GM18507 (cell line): Measurements from ENCODE around the gene PKLR.
"Not testable (repeated sequence)": the region's sequence is repeated elsewhere in the genome, so short reads cannot be mapped to it uniquely, and the experiment has no call there.

ENCODE experiments used
- DNase-seq: peaks from one replicate; pipeline ENCODE4 v3.0.0; 2011; ENCODE audit warnings: low read depth; ENCODE audit not compliant: insufficient read length; ENCODE audit errors: extremely low spot score
- FAIRE-seq: peaks from 2 replicates; lab custom pipeline; 2011; peaks lifted over from hg19 to GRCh38; lab: Jason Lieb, UNC

Gene PKLR

DNA sequence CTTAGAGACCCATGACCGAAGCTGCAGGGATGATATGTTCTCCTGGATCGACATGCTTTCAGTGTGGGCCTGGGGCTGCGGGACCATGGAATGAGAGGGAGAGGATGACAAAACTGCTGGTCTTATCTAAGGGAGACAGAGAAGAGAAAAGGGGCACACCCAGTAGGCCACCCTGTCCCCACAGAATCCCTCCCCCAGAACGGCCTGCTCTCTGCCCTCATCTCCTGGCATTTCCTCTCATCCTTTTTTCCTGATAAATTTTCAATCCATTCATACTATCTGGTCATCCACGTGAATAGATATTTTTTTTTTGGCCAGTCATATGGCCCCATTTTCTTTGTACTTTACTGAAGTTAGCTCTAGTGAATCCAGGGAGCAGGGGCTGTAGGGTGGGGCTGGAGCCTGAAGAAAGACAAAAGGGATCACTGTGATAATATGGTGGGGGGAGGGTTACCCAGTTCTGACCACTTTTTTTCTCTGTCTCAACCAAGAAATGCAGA lies at the start of gene PKLR:
Gene PKLR (minus strand): TSS at position 97 of the 500 bp plus-strand sequence. CDS start 43 bp downstream, at position 54.
- DNase-seq (no peak), FAIRE-seq (no peak)

DNA sequence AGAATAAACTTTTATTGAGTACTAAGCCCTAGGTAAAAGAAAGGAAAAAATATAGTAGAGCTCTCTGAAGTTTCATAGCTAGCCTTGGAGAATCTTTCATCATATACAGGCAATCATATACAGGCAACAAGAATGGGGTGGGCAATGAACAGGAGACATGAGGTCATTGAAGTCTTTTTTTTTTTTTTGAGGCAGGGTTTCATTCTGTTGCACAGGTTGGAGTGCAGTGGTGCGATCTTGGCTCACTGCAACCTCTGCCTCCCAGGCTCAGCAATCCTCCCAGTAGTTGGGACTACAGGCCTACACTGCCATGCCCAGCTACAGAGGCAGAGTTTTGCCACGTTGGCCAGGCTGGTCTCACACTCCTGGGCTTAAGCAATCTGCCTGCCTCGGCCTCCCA lies 41.6 kb upstream of the PKLR start:
- DNase-seq (no peak), FAIRE-seq (no peak)

DNA sequence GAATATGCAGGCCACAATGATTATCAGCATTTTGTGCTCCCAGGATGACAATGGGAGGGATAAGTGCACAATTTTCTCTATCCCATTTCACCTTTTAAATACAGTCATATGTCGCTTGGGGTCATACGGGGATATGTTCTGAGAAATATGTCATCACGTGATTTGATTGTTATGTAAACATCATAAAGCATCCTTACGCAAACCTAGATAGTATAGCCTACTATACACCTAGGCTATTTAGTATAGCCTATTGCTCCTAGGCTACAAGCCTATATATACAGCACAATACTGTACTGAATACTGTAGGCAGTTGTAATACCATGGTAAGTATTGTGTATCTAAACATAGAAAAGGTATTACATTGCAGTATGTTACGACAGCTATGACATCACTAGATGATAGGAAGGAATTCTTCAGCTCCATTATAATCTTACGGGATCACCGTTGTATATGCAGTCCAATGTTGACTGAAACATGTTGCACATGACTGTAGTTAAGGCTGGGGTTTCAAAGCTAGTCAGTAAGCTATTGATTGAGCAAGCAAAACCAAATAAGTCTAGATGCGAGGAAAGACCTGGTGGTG lies 38.4 kb upstream of the PKLR start:
- DNase-seq = no peak
- FAIRE-seq = no peak

DNA sequence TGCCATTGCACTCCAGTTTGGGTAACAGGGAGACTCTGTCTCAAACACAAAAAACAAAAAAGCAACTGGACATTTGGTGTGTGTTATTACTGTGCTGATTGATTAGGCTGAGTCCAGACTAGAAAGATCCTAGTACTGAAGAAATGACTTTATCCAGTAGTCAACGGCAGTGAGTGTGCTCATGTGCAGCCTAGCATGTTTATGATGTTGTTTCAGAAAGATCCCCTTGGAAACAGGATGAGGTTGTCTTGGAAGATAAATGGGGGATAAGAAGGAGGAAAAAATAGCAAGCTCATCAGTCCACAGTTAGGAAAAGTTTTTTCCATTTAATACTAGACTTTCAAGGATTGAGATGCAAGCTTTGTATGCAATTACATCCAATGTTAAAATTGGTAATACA lies 33.7 kb upstream of the PKLR start:
- no peak for FAIRE-seq
- DNase-seq = no peak

DNA sequence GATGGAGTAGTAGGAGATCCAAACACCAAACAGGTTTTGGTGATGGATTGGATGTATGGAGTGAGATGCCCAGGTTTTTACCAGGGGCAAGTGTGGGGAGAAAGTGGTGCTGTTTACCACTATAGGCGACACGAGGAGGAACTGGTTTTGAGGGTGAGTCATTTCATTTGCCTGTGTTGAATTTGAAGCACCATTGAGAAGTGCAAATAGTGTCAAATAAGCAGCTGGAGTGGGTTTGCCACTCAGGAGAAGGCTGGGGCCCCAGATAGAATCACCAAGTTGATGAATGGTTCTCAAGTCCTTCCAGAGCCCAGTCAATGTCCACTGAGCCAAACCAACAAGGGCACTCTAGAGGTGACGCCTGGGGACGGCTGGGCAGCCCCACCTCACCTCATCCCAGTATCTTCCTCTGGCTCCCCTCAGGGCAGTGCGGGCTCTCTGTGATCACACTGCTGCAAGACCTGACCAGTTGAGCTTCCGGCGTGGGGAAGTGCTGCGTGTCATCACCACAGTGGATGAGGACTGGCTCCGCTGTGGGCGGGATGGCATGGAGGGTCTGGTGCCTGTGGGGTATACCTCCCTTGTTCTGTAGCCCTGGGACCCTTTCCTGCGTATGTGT lies 28.9 kb upstream of the PKLR start:
- DNase-seq = no peak
- no peak for FAIRE-seq

DNA sequence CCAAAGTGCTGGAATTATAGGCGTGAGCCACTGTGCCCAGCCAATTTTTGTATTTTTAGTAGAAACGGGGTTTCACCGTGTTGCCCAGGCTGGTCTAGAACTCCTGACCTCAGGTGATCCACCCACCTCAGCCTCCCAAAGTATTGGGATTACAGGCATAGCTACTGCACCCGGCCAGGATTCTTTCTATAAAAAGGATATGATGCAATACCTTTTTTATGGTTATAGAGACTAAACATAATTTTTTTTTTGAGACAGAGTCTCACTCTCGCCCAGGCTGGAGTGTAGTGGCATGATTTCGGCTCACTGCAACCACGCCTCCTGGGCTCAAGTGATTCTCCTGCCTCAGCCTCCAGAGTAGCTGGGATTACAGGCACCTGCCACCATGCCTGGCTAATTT lies 27.6 kb upstream of the PKLR start:
- DNase-seq, FAIRE-seq: not testable (repeated sequence)

DNA sequence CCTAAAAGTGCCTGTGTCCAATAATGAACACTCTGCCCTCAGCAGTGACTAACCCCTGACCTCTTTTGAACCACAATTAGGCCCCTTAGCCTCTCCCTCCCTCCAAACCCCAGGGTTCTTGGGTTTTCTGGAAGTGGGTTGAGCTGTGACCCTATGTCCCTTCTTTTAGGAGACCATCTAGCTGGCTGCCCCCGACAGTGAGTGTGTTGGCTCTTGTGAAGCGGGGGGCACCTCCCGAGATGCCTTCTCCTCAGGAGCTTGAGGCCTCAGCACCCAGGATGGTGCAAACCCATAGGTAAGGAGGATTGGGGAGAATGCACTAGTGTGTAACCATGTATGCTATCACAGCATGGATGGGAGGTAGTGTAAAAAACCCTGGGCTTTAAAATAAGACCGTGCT lies 26.7 kb upstream of the PKLR start:
- no peak for DNase-seq
- no peak for FAIRE-seq

DNA sequence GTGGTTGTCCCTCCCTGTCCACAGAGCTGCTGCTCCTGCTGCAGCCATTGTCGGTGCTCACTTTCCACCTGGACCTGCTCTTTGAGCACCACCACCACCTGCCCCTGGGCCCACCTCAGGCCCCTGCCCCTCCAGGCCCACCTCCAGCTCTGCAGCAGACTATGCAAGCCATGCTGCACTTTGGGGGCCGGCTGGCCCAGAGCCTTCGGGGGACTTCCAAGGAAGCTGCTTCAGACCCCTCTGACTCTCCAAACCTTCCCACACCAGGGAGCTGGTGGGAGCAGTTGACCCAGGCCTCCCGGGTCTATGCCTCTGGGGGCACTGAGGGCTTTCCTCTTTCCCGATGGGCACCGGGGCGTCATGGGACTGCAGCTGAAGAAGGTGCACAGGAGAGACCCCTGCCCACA lies 25.4 kb upstream of the PKLR start:
- no peak for DNase-seq
- no peak for FAIRE-seq

DNA sequence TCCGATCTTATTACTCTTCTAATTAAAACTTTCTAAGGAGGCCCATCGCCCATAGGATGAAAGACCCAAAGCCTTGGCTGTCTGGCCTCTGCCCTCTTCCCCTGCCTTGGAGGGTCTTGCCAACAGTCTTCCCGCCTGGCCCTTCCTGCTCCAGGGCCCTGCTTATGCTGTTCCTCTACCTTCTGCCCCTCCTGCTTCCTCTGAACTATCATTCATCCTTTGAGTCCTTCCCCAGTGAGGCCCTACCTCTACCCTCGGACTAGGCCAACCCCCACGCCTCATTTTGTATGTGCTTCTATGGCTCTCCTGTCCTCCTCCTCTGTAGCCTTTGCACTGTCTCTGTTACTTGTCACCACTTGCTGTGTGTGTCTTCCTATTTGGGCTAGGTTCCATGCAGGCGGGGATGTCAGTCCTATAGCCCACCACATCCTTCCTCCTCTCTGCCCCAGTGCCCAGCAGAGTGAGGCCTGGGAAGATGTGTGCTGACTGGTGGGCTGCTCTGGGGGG lies 24.8 kb upstream of the PKLR start:
- FAIRE-seq = no peak

DNA sequence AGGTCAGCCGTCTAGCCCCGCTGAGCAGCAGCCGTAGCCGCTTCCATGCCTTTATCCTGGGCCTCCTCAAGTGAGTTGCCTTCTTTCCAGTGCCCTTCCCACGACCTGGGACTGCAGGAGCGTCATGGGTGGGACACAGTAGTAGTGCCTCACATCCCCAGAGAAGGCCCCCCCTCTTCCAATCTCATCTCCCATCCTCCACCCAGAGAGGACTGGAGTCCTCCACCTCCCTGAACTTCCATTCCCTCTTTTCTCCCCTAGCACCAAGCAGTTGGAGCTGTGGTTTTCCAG lies 24.3 kb upstream of the PKLR start:
- FAIRE-seq (no peak), DNase-seq (no peak)

More for the DNA sequence above, 24.8 kb upstream of the PKLR start:
- DNase-seq = no peak

DNA sequence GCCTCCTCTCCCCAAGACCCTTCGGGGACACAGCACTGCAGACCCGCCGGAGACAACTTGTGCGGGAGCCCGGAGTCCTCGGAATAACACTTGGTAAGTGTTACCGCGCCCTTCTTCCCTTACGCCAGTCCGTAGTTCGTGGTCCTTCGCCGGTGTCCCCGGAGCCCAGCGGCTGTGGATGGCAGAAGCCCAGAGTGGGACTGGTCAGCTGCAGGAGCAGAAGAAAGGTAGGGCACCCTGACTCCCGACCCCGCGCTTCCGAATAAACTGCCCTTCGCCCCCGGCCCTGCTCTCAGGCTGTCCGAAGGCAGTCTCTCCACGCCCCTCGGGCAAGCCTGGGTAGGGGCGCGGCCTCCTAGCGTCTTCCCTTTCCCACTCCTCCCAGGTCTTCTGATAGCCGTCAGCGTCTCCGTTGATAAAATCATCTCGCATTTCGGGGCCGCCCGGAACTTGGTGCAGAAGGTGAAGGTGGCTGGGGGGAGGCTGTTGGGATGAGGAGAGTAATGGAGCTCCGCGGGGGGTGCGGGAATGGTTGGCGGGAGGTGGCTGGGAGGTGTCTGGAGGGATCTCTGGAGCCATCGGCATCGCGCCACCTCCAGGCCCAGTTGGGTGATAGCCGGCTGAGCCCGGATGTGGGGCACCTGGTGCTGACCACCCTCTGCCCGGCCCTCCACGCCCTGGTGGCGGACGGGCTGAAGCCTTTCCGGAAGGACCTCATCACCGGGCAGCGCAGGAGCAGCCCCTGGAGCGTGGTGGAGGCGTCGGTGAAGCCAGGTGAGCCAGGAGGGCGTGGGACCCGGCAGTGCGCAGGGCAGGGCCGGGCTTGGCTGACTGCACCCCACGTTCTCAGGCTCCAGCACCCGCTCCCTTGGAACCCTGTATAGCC lies 23.7 kb upstream of the PKLR start:
- FAIRE-seq (no peak), DNase-seq (no peak)

DNA sequence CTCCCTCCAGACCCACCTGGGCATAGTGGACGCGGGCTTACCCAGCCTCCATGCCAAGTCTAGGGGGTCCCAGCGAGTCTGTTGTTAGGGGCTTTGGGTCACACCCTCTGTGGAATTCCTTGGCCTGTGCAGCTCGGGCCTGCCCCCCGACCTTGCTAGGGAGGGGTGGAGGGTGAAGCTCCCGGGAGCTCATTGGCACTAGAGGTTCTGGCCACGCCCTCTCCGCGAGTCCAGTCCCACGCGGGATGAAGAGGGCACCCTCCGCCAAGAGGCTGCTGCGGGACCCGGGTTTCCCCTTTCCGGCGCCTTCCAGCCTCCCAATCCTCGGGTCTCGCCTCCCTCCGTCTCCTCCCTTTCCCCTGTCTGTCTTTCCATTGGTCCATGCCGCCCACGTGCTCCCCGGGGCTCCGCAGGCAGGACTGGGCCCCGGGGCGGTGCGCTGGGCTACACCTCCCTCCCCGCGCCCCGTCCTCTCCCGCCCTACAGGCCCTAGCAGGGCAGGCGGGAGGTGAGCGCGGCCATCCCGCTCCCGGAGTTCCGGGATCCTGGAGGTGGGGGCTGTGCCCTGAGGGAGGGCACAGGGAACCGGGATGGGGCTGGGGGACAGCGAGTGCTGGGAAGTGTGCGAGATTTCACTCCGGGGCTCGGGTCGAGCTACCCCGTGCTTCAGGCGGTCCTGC lies 22.9 kb upstream of the PKLR start:
- FAIRE-seq (peak; percentile 97), DNase-seq (peak; percentile 92)

DNA sequence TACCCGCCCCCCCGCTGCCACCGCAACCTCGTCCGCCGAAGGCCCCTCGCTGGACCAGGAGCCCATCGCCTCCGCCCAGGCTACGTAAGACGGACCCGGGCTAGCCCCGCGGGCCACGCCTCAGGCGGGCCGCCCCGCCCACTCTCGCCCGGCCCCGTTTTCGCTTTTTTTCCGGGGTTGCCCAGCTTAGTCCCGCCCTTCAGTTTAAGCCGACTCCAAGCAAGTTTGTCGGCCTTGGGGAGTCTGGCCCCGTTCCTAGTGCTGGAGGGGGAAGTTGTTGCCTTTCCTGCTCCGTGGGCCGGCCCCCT lies 22.4 kb upstream of the PKLR start:
- FAIRE-seq = no peak
- DNase-seq = peak; percentile 71

DNA sequence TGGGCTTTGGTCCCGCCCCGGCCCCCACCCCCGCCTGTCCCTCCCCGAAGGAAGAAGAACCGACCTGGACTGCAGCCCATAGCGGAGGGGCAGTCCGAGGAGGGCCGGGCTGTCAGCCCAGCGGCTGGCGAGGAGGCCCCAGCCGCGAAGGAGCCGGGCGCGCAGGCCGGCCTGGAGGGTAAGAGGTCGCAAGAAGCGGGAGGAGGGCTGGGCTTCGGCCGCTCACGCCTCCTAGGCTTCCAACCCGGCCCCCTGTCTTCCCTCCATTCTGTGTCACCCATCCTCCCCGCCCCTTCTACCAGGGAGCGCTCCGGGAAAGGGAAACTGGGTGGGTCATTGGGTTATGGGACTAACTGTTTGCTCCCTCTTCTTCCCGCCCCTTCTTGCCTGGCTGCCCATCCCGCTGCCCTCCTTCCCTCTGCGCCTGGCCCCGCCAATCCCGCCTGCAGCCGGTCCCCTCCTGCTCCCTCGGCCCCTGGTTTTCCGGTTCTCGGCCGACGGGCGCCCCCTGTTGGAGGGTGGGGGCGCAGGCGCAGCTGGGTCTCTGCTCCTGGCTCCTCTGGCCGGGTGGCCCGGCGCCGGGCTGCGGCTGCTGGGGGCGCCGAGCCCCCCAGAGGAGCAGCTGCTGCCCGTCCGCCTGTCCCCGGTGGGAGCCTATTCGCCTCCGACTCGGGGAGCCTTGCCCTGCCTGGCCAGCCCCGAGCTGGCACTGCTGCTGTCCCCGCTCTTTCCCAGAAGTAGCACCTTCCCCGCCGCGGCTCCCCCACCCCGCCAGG lies 21.9 kb upstream of the PKLR start:
- DNase-seq = peak; percentile 68
- FAIRE-seq = peak; percentile 72

DNA sequence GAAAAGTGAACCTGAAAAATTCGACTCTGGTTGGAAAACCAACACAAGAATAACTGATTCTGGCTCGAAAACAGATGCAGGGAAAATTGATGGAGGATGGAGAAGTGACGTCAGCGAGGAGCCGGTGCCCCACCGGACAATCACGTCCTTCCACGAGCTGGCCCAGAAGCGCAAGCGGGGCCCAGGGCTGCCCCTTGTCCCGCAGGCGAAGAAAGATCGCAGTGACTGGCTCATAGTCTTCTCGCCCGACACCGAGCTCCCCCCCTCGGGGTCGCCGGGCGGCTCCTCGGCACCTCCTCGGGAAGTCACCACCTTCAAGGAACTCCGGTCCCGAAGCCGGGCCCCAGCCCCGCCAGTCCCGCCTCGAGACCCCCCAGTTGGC lies 21.3 kb upstream of the PKLR start:
- FAIRE-seq (no peak), DNase-seq (no peak)

DNA sequence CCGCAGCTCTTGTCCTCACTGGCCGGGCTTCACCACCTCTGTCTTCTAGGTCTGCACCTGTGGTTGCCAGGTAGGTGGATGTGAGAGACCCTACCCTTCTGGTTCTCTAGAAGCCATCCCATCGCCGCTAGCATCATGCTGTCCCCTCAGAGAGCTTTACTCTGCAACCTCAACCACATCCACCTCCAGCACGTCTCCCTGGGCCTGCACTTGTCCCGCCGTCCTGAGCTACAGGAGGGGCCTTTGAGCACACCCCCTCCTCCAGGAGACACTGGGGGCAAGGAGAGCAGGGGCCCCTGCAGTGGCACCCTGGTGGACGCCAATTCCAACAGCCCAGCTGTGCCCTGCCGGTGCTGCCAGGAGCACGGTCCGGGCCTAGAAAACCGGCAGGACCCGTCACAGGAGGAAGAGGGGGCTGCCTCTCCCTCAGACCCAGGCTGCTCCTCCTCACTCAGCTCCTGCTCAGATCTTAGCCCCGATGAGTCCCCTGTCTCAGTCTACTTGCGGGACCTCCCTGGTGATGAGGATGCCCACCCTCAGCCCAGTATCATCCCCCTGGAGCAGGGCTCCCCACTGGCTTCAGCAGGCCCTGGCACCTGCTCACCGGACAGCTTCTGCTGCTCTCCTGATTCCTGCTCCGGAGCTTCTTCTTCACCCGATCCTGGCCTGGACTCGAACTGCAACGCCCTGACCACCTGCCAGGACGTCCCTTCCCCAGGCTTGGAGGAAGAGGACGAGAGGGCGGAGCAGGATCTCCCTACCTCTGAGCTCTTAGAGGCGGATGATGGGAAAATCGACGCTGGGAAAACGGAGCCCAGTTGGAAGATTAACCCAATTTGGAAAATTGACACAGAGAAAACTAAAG lies 20.6 kb upstream of the PKLR start:
- DNase-seq (no peak), FAIRE-seq (no peak)

DNA sequence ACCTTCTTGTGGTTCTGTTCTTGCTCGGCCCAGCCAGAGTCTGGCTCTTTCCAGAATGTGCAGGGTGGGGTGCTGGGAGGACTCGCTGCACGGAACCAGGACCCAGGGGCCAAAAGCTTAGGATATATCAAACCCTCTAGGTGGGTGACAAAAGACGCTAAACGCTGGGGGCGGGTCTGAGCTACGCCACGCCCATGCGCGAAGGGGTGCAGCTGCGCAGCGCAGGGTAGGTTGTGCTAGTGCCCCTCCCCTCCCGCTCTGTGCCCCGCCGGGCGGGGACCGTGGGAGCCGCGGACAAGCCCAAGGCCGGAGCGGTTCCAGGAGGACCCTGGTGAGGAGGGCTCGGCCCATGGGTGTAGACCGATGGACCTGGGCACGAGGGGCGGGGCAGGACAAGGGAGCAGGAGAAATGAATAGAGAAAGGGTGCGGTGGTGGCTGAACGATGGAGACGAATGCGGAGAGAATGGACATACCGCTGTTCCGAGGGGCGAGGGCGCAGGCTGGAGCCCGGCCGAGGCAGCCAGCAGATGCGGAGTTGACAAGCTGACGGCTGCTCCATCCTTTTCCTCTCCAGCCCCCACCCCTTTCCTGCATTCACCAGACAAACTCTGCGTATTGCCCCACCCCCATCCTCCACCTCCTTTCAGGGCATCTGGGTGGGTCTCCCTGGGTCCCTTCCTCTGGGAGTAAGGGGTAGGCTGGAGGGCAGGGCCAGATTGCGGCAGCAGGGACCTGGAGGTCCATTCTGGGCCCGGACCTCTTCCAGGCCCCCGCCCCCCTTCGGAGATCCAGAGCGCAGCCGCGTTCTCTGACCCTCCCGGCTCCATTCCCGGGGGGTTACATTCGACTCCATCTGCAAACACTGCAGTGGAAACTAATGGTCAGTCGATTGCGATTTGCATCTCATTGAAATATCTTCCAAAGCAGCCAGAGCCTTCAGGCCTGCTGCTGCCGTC lies 19.7 kb upstream of the PKLR start, which contains the start of gene RUSC1:
Gene RUSC1 (plus strand): TSS at position 234 of the 957 bp plus-strand sequence. CDS start 880 bp downstream, outside the sequence.
- DNase-seq (no peak), FAIRE-seq (no peak)
